Epithelial cell of esophagus (primary cell): Measurements from ENCODE around the gene SKI.

Experiments used
- DNase-seq: peaks from one replicate; pipeline ENCODE4 v3.0.0; 2010; ENCODE audit warnings: low read depth
- H3K4me3 ChIP-seq: 2 replicates; pipeline ENCODE4 v1.5.1; 2011; ENCODE audit warnings: mild to moderate bottlenecking, low read length, control low read depth
- CTCF ChIP-seq: IDR thresholded peaks from 2 replicates; pipeline ENCODE4 v1.5.1; 2011; ENCODE audit warnings: low read depth, mild to moderate bottlenecking, low read length, control low read depth, inconsistent platforms; ENCODE audit not compliant: insufficient read depth; ENCODE audit errors: missing control alignments

The SKI gene

GRCh38 chr1:2278591-2279209 lies 50.6 kb downstream of the SKI start:
- no peak overlapping the region for H3K4me3 ChIP-seq
- DNase-seq, result no peak
- TF ChIP-seq CTCF, result no peak

- no peak overlapping the region for H3K4me3 ChIP-seq
- TF ChIP-seq CTCF, result no peak
- no peak for DNase-seq
Observed at GRCh38 chr1:2279210-2279639, 51.1 kb downstream of the SKI start.

- no peak for DNase-seq
- H3K4me3 ChIP-seq, result no peak overlapping the region
- TF ChIP-seq CTCF, result no peak
Observed at GRCh38 chr1:2279817-2280216, 51.7 kb downstream of the SKI start.

- H3K4me3 ChIP-seq, result no peak overlapping the region
- TF ChIP-seq CTCF, result no peak
- DNase-seq, result no peak
Observed at GRCh38 chr1:2282556-2283270, 54.6 kb downstream of the SKI start.

- TF ChIP-seq CTCF, result no peak
- H3K4me3 ChIP-seq, result no peak overlapping the region
- DNase-seq, result no peak
Observed at GRCh38 chr1:2283371-2283990, 55.4 kb downstream of the SKI start.

GRCh38 chr1:2283991-2284895 lies 56.1 kb downstream of the SKI start:
- no peak for DNase-seq
- no peak for TF ChIP-seq CTCF
- no peak overlapping the region for H3K4me3 ChIP-seq
